ENCODE results near the gene TRAF1. TPM values are rescaled to one million over a fixed set of nuclear protein-coding genes. Genes with fewer than 3 reads are reported as not detected.

Gene TRAF1
- total RNA-seq, 2 experiments from 2014 or later: 60.3 to 61.7 TPM

DNA sequence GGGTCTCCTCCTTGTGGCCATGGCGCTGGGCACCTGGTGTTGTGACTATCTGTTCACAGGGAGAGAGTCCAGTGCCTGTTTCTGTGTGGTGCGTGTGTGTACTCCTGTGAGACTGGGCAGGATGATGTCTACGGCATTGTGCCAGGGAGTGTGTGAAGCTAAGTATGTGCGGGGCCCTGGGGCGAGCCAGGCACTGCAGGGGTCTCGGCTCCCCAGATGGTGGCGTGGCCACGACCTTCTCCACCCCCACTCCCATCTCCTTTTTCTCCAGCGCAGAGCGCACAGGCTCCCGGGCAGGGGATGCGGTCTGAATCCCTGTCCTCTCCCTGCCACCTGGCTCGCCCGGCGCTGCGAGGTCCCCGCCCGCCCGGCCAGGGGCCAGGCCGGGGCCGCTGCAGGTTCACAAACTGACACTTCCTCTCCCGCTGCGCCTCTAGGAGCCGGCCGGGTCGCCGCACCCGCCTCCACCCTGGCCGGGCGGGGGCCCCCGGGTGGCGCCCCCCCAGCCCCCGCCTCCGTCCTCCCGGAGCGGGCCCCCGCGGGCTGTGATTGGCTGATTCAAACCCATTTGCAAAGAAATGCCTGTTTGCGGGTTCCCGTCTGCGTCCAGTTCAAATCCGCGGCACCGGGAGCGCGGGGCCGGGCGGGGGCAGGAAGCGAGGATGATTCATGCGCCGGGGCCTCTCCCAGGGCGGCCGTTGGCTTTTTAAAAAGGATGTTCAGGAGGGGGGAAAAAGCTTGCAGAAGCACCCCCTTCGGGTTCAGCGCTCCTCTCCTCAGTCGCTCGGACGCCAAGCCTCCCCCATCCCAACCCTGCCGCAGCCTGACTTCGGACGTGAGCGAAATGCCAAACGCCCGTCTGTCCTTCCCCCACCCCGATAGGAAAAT is 50.4 kb downstream of the TRAF1 start:
- Mint-ChIP-seq H3K36me3 (ENCODE audit: low read depth) (peaks cover 43% of the 10 kb centered on the region), H3K4me3 (peak overlapping the region; percentile 85), H3K27me3 (no peaks in the 10 kb centered on the region), H3K27ac (peak overlapping the region; percentile 84), H3K4me1 (ENCODE audit: low read depth) (peaks cover 75% of the 10 kb centered on the region), H3K9me3 (no peaks in the 10 kb centered on the region)
- POLR2A ChIA-PET: interaction anchor here (0.7 to 10.8 kb wide), 11 partner anchors 17 to 199 kb away, joined by 3 to 327 read pairs (median 9); partner anchors contain the start of gene TRAF1
- H3K4me1 ChIP-seq (ENCODE audit: insufficient read depth, low read length): peaks cover 83% of the 10 kb centered on the region
- ATAC-seq (ENCODE audit: poor library complexity) (peak; percentile 49), DNase-seq (peak; percentile 53 to 93 (median 84))
- TF ChIP-seq, protein P1, sequence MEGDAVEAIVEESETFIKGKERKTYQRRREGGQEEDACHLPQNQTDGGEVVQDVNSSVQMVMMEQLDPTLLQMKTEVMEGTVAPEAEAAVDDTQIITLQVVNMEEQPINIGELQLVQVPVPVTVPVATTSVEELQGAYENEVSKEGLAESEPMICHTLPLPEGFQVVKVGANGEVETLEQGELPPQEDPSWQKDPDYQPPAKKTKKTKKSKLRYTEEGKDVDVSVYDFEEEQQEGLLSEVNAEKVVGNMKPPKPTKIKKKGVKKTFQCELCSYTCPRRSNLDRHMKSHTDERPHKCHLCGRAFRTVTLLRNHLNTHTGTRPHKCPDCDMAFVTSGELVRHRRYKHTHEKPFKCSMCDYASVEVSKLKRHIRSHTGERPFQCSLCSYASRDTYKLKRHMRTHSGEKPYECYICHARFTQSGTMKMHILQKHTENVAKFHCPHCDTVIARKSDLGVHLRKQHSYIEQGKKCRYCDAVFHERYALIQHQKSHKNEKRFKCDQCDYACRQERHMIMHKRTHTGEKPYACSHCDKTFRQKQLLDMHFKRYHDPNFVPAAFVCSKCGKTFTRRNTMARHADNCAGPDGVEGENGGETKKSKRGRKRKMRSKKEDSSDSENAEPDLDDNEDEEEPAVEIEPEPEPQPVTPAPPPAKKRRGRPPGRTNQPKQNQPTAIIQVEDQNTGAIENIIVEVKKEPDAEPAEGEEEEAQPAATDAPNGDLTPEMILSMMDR (IDR thresholded peaks at IDR 0.05): no peak
- H3K36me3 ChIP-seq (ENCODE audit: insufficient read depth, low read length): peaks cover 20% of the 10 kb centered on the region
- no peaks in the 10 kb centered on the region for H3K9me3 ChIP-seq (ENCODE audit: control insufficient read depth in 1 of 2, insufficient read depth in 1 of 2, low read length in 2 of 2)
- CTCF ChIA-PET: interaction anchor here (1.6 to 3.3 kb wide), 2 partner anchors 15 to 28 kb away, joined by 3 to 23 read pairs; no protein-coding TSS in a partner anchor
- intact Hi-C loops (cut with DNase I, micrococcal nuclease): loop anchor here (1.0 to 5.0 kb wide), 6 partner anchors 17 to 106 kb away; partner anchors contain the start of gene TRAF1 (in 1 of the 2)
- H3K27me3 ChIP-seq (ENCODE audit: control insufficient read depth in 1 of 2, insufficient read depth in 2 of 2, low read length in 2 of 2): no peaks in the 10 kb centered on the region
- H3K4me3 ChIP-seq (ENCODE audit: low read length): peak overlapping the region; percentile 64
- peak overlapping the region; percentile 87 to 93 for H3K27ac ChIP-seq (ENCODE audit: low read depth in 1 of 2, low read length in 2 of 2)

DNA sequence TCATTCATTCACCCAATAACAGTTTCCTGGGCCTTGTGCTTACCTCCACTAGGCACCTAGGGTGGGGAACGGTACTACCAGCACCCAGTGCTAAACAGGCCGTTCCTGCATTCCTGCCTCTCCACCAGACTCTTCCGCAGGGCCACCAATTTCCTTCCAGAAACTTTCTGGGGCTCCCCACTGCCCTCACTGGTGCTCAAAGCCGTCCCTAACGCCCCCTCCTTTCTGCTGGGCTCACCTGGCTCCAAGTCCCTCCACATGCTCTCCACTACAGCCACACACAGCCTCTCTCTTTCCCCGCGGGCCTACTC is 51.0 kb downstream of the TRAF1 start:
- Mint-ChIP-seq H3K9me3 (no peaks in the 10 kb centered on the region), H3K27ac (peak overlapping the region; percentile 84), H3K27me3 (no peaks in the 10 kb centered on the region), H3K4me3 (peak overlapping the region; percentile 66), H3K4me1 (ENCODE audit: low read depth) (peaks cover 69% of the 10 kb centered on the region), H3K36me3 (ENCODE audit: low read depth) (peaks cover 47% of the 10 kb centered on the region)
- H3K27ac ChIP-seq (ENCODE audit: low read depth in 1 of 2, low read length in 2 of 2): peak overlapping the region; percentile 82 to 93
- ATAC-seq (ENCODE audit: poor library complexity): peak; percentile 1
- H3K4me1 ChIP-seq (ENCODE audit: insufficient read depth, low read length): peaks cover 77% of the 10 kb centered on the region
- intact Hi-C loops (cut with DNase I, micrococcal nuclease): loop anchor here (5.0 kb wide), 2 partner anchors 37 to 107 kb away; no protein-coding TSS in a partner anchor
- H3K27me3 ChIP-seq (ENCODE audit: control insufficient read depth in 1 of 2, insufficient read depth in 2 of 2, low read length in 2 of 2): no peaks in the 10 kb centered on the region
- peaks cover 23% of the 10 kb centered on the region for H3K36me3 ChIP-seq (ENCODE audit: insufficient read depth, low read length)
- CTCF ChIA-PET: interaction anchor here (1.6 kb wide), 1 partner anchor 29 kb away, joined by 3 read pairs; no protein-coding TSS in a partner anchor
- TF ChIP-seq, protein P1 (IDR thresholded peaks at IDR 0.05): no peak
- no peaks in the 10 kb centered on the region for H3K9me3 ChIP-seq (ENCODE audit: control insufficient read depth in 1 of 2, insufficient read depth in 1 of 2, low read length in 2 of 2)
- H3K4me3 ChIP-seq (ENCODE audit: low read length): peak overlapping the region; percentile 64
- DNase-seq: no peak
- POLR2A ChIA-PET: interaction anchor here (1.2 to 10.8 kb wide), 6 partner anchors 17 to 64 kb away, joined by 3 to 327 read pairs (median 19); partner anchors contain the start of gene TRAF1

DNA sequence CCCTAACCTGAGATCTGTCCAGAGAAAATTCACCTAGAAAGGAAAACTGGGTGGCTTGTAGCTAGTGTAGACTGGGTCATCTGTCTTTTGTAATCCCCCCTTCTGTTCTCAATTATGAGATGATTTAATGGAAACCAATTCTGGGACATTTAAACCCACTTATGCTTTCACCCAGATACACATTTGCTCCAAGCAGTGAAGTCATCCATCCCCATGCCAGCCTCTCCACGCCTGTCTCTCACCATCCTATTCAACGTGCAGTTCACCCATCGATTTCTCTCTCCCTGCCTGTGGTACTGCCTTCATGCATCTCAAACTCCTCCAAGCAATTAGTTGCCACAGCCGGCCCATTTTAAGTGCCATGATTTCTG is 51.4 kb downstream of the TRAF1 start:
- Mint-ChIP-seq H3K27ac (peak overlapping the region; percentile 84), H3K27me3 (no peaks in the 10 kb centered on the region), H3K9me3 (no peaks in the 10 kb centered on the region), H3K4me3 (peak overlapping the region; percentile 66), H3K36me3 (ENCODE audit: low read depth) (peaks cover 47% of the 10 kb centered on the region), H3K4me1 (ENCODE audit: low read depth) (peaks cover 66% of the 10 kb centered on the region)
- Histone ChIP-seq H3K27me3 (ENCODE audit: control insufficient read depth in 1 of 2, insufficient read depth in 2 of 2, low read length in 2 of 2) (no peaks in the 10 kb centered on the region), H3K9me3 (ENCODE audit: control insufficient read depth in 1 of 2, insufficient read depth in 1 of 2, low read length in 2 of 2) (no peaks in the 10 kb centered on the region), H3K4me1 (ENCODE audit: insufficient read depth, low read length) (peaks cover 76% of the 10 kb centered on the region), H3K4me3 (ENCODE audit: low read length) (no peak overlapping the region), H3K36me3 (ENCODE audit: insufficient read depth, low read length) (peaks cover 27% of the 10 kb centered on the region), H3K27ac (ENCODE audit: low read depth in 1 of 2, low read length in 2 of 2) (peak overlapping the region; percentile 82 to 93)
- POLR2A ChIA-PET: interaction anchor here (1.2 to 10.8 kb wide), 5 partner anchors 18 to 64 kb away, joined by 3 to 327 read pairs (median 19); partner anchors contain the start of gene TRAF1
- CTCF ChIA-PET: no interaction called here
- no peak for ATAC-seq (ENCODE audit: poor library complexity)
- TF ChIP-seq, protein P1 (IDR thresholded peaks at IDR 0.05): no peak
- intact Hi-C loops (cut with DNase I, micrococcal nuclease): loop anchor here (5.0 kb wide), 2 partner anchors 37 to 107 kb away; no protein-coding TSS in a partner anchor
- DNase-seq: peak in 1 of 14 experiments; percentile 33

Data from CD4-positive, alpha-beta T cell (primary cell).